ENCODE data around the gene DNM3. TPM values are rescaled to one million over a fixed set of nuclear protein-coding genes. Genes with fewer than 3 reads are reported as not detected.

Gene DNM3
- total RNA-seq, 1 donor from 2014 or later = 7.7 TPM

DNA sequence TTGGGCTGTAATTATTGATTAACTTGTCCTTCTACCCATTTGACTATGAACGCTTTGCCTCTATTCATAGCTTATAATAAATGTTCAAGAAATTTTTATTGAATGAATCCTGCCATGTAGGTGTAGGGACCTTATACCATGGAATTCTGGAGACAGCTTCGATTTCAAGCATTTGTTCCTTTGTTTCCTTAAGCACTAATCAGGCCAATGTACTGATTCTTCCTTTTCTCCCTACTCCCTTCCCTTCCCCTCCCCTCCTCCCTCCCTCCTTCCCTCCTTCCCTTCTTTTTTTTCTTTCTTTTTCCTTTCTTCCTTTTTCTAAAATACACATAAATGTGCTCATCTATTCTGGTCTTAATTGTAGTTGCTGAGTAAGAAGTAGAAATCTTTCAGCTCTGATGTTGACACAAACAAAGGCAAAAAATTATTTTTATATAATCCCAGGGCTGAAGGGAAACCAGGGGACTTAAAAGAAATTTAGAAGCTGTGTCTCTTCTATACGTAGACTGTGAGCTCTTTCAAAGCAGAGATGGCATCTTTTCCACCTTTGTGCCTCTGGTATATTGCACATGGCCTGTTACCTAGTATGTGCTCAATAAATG, 24.9 kb upstream of the DNM3 start:
- Mint-ChIP-seq H3K27me3 (ENCODE audit: unreplicated experiment) (peaks cover 4% of the 10 kb centered on the region), H3K4me3 (ENCODE audit: unreplicated experiment) (no peak overlapping the region), H3K36me3 (ENCODE audit: low read depth, unreplicated experiment) (peaks cover 4% of the 10 kb centered on the region), H3K9me3 (ENCODE audit: unreplicated experiment) (no peaks in the 10 kb centered on the region), H3K4me1 (ENCODE audit: unreplicated experiment) (peaks cover 3% of the 10 kb centered on the region), H3K27ac (ENCODE audit: unreplicated experiment) (no peak overlapping the region)
- TF ChIP-seq, protein P1, sequence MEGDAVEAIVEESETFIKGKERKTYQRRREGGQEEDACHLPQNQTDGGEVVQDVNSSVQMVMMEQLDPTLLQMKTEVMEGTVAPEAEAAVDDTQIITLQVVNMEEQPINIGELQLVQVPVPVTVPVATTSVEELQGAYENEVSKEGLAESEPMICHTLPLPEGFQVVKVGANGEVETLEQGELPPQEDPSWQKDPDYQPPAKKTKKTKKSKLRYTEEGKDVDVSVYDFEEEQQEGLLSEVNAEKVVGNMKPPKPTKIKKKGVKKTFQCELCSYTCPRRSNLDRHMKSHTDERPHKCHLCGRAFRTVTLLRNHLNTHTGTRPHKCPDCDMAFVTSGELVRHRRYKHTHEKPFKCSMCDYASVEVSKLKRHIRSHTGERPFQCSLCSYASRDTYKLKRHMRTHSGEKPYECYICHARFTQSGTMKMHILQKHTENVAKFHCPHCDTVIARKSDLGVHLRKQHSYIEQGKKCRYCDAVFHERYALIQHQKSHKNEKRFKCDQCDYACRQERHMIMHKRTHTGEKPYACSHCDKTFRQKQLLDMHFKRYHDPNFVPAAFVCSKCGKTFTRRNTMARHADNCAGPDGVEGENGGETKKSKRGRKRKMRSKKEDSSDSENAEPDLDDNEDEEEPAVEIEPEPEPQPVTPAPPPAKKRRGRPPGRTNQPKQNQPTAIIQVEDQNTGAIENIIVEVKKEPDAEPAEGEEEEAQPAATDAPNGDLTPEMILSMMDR (IDR thresholded peaks at IDR 0.05; ENCODE audit: unreplicated experiment) = no peak
- no peak for DNase-seq (ENCODE audit: low spot score)

DNA sequence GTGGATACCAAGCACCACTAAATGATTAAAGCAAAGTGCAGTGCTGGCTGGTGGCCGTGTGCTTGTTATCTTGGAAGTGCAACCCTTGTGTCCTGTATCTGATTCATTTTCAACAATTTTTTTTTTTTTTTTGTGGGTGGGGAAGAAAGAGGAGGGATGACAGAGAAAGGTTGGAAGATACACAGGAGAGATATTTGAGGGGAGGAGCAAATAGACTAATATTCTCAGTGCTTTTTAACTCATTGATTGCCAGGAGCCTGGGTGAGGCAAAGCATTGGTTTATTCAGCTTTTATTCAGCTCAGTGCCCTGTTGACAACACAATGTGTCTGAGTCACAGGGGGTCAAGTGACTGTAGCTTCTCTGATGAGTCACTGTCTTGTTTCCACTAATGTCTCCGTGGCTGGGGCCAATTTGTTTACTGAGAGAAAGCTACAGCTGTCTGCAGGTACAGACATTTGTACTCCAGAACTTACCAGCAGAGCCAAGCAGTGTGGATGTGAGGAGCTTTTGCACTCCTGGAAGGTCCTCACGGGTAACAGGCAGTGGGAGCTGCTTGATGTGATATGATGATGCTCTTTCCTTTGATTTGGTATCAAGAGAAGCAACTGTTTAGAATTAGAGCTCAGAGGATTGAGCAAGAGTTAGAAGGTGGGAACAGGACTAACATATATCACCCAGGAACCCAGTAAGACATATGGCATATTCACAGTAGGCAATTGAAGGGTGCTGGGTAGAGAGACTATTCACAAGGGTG, 23.6 kb upstream of the DNM3 start:
- TF ChIP-seq, protein P1 (IDR thresholded peaks at IDR 0.05; ENCODE audit: unreplicated experiment) = no peak
- Mint-ChIP-seq H3K27ac (ENCODE audit: unreplicated experiment) (no peak overlapping the region), H3K4me3 (ENCODE audit: unreplicated experiment) (no peak overlapping the region), H3K9me3 (ENCODE audit: unreplicated experiment) (no peaks in the 10 kb centered on the region), H3K36me3 (ENCODE audit: low read depth, unreplicated experiment) (peaks cover 4% of the 10 kb centered on the region), H3K4me1 (ENCODE audit: unreplicated experiment) (peaks cover 3% of the 10 kb centered on the region), H3K27me3 (ENCODE audit: unreplicated experiment) (peaks cover 4% of the 10 kb centered on the region)
- DNase-seq (ENCODE audit: low spot score) = no peak

GRCh38 chr1:171819946-171820345, 21.4 kb upstream of the DNM3 start:
- Mint-ChIP-seq H3K9me3 (ENCODE audit: unreplicated experiment) (no peaks in the 10 kb centered on the region), H3K27ac (ENCODE audit: unreplicated experiment) (no peak overlapping the region), H3K4me3 (ENCODE audit: unreplicated experiment) (no peak overlapping the region), H3K27me3 (ENCODE audit: unreplicated experiment) (peaks cover 4% of the 10 kb centered on the region), H3K36me3 (ENCODE audit: low read depth, unreplicated experiment) (peaks cover 5% of the 10 kb centered on the region), H3K4me1 (ENCODE audit: unreplicated experiment) (peaks cover 3% of the 10 kb centered on the region)
- no peak for DNase-seq (ENCODE audit: low spot score)
- TF ChIP-seq, protein P1 (IDR thresholded peaks at IDR 0.05; ENCODE audit: unreplicated experiment) = no peak

DNA sequence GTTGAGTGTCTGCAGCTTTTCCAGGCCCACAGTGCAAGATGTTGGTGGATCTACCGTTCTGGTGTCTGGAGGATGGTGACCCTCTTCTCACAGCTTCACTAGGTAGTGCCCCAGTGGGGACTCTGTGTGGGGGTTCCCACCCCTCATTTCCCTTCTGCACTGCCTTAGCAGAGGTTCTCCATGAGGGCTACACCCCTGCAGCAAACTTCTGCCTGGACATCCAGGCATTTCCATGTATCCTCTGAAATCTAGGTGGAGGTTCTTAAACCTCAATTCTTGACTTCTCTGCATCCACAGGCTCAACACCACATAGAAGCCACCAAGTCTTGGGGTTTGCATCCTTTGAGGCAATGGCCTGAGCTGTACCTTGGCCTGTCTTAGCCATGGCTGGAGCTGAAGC, 14.3 kb upstream of the DNM3 start:
- no peak overlapping the region for H3K4me3 Mint-ChIP-seq (ENCODE audit: unreplicated experiment)

More for the DNA sequence above, 14.3 kb upstream of the DNM3 start:
- H3K4me1 Mint-ChIP-seq (ENCODE audit: unreplicated experiment) = no peaks in the 10 kb centered on the region
- peaks cover 1% of the 10 kb centered on the region for H3K27me3 Mint-ChIP-seq (ENCODE audit: unreplicated experiment)
- H3K36me3 Mint-ChIP-seq (ENCODE audit: low read depth, unreplicated experiment) = peaks cover 25% of the 10 kb centered on the region
- TF ChIP-seq, protein P1 (IDR thresholded peaks at IDR 0.05; ENCODE audit: unreplicated experiment) = no peak
- H3K9me3 Mint-ChIP-seq (ENCODE audit: unreplicated experiment) = peaks cover 7% of the 10 kb centered on the region
- H3K27ac Mint-ChIP-seq (ENCODE audit: unreplicated experiment) = no peak overlapping the region
- no peak for DNase-seq (ENCODE audit: low spot score)

Data from endothelial cell (in vitro differentiated cells).